ENCODE data around the gene ATRNL1. TPM values are rescaled to one million over a fixed set of nuclear protein-coding genes. Genes with fewer than 3 reads are reported as not detected.

ATRNL1 gene
- total and polyA plus RNA-seq, 2 experiments from 2014 or later, result 4.8 to 29.7 TPM

DNA sequence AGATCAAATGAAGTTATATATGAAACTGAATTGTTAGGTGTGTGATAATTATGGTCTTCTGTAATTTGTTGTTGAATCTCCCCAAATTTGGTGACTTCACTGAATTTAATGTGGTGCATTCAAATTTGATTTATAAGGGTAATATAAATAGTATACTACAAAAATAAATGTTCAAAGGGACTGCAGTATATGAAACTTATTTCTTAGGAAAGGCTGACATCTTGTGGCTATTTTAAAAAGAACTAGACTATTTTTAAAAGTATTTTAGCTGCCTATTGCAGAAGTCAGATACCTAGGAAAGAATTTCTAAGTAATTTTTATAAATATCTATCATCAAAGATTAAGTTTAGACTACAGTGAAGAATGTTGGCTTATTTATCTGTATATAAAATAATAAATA lies 36.6 kb downstream of the ATRNL1 start (continued):
- TF ChIP-seq, protein P1, sequence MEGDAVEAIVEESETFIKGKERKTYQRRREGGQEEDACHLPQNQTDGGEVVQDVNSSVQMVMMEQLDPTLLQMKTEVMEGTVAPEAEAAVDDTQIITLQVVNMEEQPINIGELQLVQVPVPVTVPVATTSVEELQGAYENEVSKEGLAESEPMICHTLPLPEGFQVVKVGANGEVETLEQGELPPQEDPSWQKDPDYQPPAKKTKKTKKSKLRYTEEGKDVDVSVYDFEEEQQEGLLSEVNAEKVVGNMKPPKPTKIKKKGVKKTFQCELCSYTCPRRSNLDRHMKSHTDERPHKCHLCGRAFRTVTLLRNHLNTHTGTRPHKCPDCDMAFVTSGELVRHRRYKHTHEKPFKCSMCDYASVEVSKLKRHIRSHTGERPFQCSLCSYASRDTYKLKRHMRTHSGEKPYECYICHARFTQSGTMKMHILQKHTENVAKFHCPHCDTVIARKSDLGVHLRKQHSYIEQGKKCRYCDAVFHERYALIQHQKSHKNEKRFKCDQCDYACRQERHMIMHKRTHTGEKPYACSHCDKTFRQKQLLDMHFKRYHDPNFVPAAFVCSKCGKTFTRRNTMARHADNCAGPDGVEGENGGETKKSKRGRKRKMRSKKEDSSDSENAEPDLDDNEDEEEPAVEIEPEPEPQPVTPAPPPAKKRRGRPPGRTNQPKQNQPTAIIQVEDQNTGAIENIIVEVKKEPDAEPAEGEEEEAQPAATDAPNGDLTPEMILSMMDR (conservative IDR thresholded peaks at IDR 0.05; ENCODE audit: low read depth in 2 of 2), result peak in 1 of 2 experiments; percentile 60; a peak in 3 of 4 replicates
- no peak for TF ChIP-seq POLR2AphosphoS5 (IDR thresholded peaks at IDR 0.05; ENCODE audit: low read depth)

DNA sequence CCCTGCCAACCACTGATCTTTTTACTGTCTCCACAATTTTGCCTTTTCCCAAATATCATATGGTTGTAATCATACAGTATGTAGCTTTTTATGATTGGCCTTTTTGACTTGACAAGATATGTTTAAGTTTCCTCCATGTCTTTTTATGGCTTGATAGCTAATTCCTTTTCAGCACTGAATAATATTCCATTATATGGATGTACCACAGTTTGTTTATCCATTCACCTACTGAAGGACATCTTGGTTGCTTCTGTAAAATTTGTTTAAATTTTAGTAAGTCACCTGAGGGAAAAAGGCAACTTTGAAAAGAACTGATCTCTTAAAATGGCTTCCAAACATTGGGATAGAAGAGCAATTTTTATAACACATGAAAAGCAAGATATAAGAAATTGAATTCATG lies 43.5 kb downstream of the ATRNL1 start:
- no peaks in the 10 kb centered on the region for H3K27me3 Mint-ChIP-seq (ENCODE audit: insufficient read depth, low read depth, poor library complexity)
- H3K9me2 ChIP-seq (ENCODE audit: insufficient read depth), result no peaks in the 10 kb centered on the region
- no peak overlapping the region for H3K27ac Mint-ChIP-seq
- H3K4me1 ChIP-seq (ENCODE audit: insufficient read depth), result no peaks in the 10 kb centered on the region
- no peak overlapping the region for H3K4me2 ChIP-seq
- no peaks in the 10 kb centered on the region for H4K20me1 ChIP-seq (replicated peaks; ENCODE audit: insufficient read depth)
- peaks cover 6% of the 10 kb centered on the region; the same call in 2 of the 3 replicates for H3K4me1 Mint-ChIP-seq
- no peak overlapping the region for H3K4me3 Mint-ChIP-seq
- peaks cover 36% of the 10 kb centered on the region for H3K9me3 Mint-ChIP-seq
- H3K79me2 ChIP-seq (replicated peaks; ENCODE audit: insufficient read depth), result no peaks in the 10 kb centered on the region
- H2AFZ ChIP-seq, result no peak overlapping the region
- no peaks in the 10 kb centered on the region for H3K36me3 ChIP-seq (ENCODE audit: insufficient read depth)
- H3F3A ChIP-seq (replicated peaks; ENCODE audit: low read depth), result no peaks in the 10 kb centered on the region
- H3K4me3 ChIP-seq, result no peak overlapping the region
- H3K36me3 Mint-ChIP-seq (ENCODE audit: low read depth), result peaks cover 59% of the 10 kb centered on the region
- TF ChIP-seq, protein P2, sequence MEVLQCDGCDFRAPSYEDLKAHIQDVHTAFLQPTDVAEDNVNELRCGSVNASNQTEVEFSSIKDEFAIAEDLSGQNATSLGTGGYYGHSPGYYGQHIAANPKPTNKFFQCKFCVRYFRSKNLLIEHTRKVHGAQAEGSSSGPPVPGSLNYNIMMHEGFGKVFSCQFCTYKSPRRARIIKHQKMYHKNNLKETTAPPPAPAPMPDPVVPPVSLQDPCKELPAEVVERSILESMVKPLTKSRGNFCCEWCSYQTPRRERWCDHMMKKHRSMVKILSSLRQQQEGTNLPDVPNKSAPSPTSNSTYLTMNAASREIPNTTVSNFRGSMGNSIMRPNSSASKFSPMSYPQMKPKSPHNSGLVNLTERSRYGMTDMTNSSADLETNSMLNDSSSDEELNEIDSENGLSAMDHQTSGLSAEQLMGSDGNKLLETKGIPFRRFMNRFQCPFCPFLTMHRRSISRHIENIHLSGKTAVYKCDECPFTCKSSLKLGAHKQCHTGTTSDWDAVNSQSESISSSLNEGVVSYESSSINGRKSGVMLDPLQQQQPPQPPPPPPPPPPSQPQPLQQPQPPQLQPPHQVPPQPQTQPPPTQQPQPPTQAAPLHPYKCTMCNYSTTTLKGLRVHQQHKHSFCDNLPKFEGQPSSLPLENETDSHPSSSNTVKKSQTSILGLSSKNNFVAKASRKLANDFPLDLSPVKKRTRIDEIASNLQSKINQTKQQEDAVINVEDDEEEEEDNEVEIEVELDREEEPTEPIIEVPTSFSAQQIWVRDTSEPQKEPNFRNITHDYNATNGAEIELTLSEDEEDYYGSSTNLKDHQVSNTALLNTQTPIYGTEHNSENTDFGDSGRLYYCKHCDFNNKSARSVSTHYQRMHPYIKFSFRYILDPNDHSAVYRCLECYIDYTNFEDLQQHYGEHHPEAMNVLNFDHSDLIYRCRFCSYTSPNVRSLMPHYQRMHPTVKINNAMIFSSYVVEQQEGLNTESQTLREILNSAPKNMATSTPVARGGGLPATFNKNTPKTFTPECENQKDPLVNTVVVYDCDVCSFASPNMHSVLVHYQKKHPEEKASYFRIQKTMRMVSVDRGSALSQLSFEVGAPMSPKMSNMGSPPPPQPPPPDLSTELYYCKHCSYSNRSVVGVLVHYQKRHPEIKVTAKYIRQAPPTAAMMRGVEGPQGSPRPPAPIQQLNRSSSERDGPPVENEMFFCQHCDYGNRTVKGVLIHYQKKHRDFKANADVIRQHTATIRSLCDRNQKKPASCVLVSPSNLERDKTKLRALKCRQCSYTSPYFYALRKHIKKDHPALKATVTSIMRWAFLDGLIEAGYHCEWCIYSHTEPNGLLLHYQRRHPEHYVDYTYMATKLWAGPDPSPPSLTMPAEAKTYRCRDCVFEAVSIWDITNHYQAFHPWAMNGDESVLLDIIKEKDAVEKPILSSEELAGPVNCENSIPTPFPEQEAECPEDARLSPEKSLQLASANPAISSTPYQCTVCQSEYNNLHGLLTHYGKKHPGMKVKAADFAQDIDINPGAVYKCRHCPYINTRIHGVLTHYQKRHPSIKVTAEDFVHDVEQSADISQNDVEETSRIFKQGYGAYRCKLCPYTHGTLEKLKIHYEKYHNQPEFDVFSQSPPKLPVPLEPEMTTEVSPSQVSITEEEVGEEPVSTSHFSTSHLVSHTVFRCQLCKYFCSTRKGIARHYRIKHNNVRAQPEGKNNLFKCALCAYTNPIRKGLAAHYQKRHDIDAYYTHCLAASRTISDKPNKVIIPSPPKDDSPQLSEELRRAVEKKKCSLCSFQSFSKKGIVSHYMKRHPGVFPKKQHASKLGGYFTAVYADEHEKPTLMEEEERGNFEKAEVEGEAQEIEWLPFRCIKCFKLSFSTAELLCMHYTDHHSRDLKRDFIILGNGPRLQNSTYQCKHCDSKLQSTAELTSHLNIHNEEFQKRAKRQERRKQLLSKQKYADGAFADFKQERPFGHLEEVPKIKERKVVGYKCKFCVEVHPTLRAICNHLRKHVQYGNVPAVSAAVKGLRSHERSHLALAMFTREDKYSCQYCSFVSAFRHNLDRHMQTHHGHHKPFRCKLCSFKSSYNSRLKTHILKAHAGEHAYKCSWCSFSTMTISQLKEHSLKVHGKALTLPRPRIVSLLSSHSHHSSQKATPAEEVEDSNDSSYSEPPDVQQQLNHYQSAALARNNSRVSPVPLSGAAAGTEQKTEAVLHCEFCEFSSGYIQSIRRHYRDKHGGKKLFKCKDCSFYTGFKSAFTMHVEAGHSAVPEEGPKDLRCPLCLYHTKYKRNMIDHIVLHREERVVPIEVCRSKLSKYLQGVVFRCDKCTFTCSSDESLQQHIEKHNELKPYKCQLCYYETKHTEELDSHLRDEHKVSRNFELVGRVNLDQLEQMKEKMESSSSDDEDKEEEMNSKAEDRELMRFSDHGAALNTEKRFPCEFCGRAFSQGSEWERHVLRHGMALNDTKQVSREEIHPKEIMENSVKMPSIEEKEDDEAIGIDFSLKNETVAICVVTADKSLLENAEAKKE (CRISPR knock-in tag; IDR thresholded peaks at IDR 0.05), result no peak
- TF ChIP-seq POLR2AphosphoS5 (IDR thresholded peaks at IDR 0.05; ENCODE audit: low read depth) (no peak), ZNF114 (CRISPR knock-in tag; IDR thresholded peaks at IDR 0.05) (no peak), NANOG (IDR thresholded peaks at IDR 0.05; ENCODE audit: borderline replicate concordance) (no peak), EZH2 (IDR thresholded peaks at IDR 0.05; ENCODE audit: low read depth, unreplicated experiment) (no peak), ZNF331 (CRISPR knock-in tag; IDR thresholded peaks at IDR 0.05; ENCODE audit: low read depth) (no peak), STAT1 (IDR thresholded peaks at IDR 0.05; ENCODE audit: unreplicated experiment) (no peak)
- TF ChIP-seq, protein P3, sequence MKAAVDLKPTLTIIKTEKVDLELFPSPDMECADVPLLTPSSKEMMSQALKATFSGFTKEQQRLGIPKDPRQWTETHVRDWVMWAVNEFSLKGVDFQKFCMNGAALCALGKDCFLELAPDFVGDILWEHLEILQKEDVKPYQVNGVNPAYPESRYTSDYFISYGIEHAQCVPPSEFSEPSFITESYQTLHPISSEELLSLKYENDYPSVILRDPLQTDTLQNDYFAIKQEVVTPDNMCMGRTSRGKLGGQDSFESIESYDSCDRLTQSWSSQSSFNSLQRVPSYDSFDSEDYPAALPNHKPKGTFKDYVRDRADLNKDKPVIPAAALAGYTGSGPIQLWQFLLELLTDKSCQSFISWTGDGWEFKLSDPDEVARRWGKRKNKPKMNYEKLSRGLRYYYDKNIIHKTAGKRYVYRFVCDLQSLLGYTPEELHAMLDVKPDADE (IDR thresholded peaks at IDR 0.05), result no peak
- TF ChIP-seq, protein P1 (conservative IDR thresholded peaks at IDR 0.05; ENCODE audit: low read depth in 2 of 2), result no peak
- no peak overlapping the region for H3K27ac ChIP-seq (ENCODE audit: low read depth)
- no peaks in the 10 kb centered on the region for H3K27me3 ChIP-seq (ENCODE audit: insufficient read depth)
- ATAC-seq, result no peak
- DNase-seq (ENCODE audit: low spot score), result no peak

Measured in GM23338 (cell line).